Naive thymus-derived CD8-positive, alpha-beta T cell (primary cell): ENCODE data around the gene NEDD4. TPM values are rescaled to one million over a fixed set of nuclear protein-coding genes. Genes with fewer than 3 reads are reported as not detected.
"Not testable (repeated sequence)": the region's sequence is repeated elsewhere in the genome, so short reads cannot be mapped to it uniquely, and the experiment has no call there.

Source experiments
- ATAC-seq, 2 donors: fragments of 150-1000 bp; cut with Tn5 transposase in 1 of 2; sonication (Bioruptor Pico), chemical (Tn5 transposase) in 1 of 2; 1 replicate in 1 of 2; 2 replicates in 1 of 2; pipeline ENCODE4 v1.10.0; 2021; ENCODE audit warnings: mild to moderate bottlenecking in 2 of 2, moderate library complexity in 2 of 2
- POLR2A ChIA-PET: fragments of 350-600 bp; sonication (Branson Sonifier 250); formaldehyde crosslinking; loops from one replicate; lab custom pipeline; 2021; ENCODE audit warnings: antibody characterized with exemption; lab: Charles Lee
- DNase-seq, 10 donors: peaks; one replicate each; pipeline versions ENCODE4 v3.0.0 to v3.0.0-alpha.2; 2020 to 2022
- H3K27ac Mint-ChIP-seq, 10 donors: one replicate each; pipeline ENCODE4 v1.8.0; 2020 to 2022; ENCODE audit warnings: mild to moderate bottlenecking in 10 of 10, mixed read lengths in 10 of 10, moderate library complexity in 4 of 10, inconsistent platforms in 1 of 10
- H3K27me3 Mint-ChIP-seq, 5 donors: one replicate each; pipeline ENCODE4 v1.8.0; 2021 to 2022; ENCODE audit warnings: mixed read lengths in 5 of 5
- H3K36me3 Mint-ChIP-seq, 3 donors: one replicate each; pipeline ENCODE4 v1.8.0; 2020 to 2022; ENCODE audit warnings: mixed read lengths in 3 of 3, mild to moderate bottlenecking in 2 of 3, inconsistent platforms in 1 of 3
- H3K4me1 Mint-ChIP-seq, 4 donors: one replicate each; pipeline ENCODE4 v1.8.0; 2021 to 2022; ENCODE audit warnings: mixed read lengths in 4 of 4
- H3K4me3 Mint-ChIP-seq, 10 donors: one replicate each; pipeline ENCODE4 v1.8.0; 2020 to 2022; ENCODE audit warnings: mild to moderate bottlenecking in 10 of 10, mixed read lengths in 10 of 10, moderate library complexity in 6 of 10, inconsistent platforms in 1 of 10
- H3K9me3 Mint-ChIP-seq, 9 donors: one replicate each; pipeline ENCODE4 v1.8.0; 2020 to 2022; ENCODE audit warnings: mixed read lengths in 9 of 9, mild to moderate bottlenecking in 3 of 9, inconsistent platforms in 1 of 9, moderate library complexity in 1 of 9
- polyA plus RNA-seq, 3 donors: library from polyadenylated mRNA; unstranded; fragments of 300-500 nt; fragmentation: Illumina TruSeq; gene quantifications; one replicate each; pipeline ENCODE4 v1.2.3, GENCODE V29; 2021
- total RNA-seq, 8 experiments: library from RNA in 2 of 8; stranded (reverse) in 2 of 8; gene quantifications; one replicate each; pipeline ENCODE4 v1.2.3 and lab custom pipeline; 2021 to 2026

Gene NEDD4
- total and polyA plus RNA-seq, 5 experiments from 2014 or later: 2.3 to 4.6 (median 3.7) TPM

- no peak overlapping the region for H3K4me3 Mint-ChIP-seq
Measured at GRCh38 chr15:56031402-56031801, 38.0 kb upstream of the NEDD4 start.

GRCh38 chr15:56028430-56028829 is 35.0 kb upstream of the NEDD4 start:
- POLR2A ChIA-PET: no interaction called here
- peaks cover 0 to 6% (median 0%) of the 10 kb centered on the region in 5 donors for H3K27me3 Mint-ChIP-seq
- no peak overlapping the region for H3K27ac Mint-ChIP-seq
- no peak overlapping the region for H3K4me3 Mint-ChIP-seq
- peaks cover 0 to 9% (median 3%) of the 10 kb centered on the region in 9 donors for H3K9me3 Mint-ChIP-seq
- peaks cover 0 to 6% (median 0%) of the 10 kb centered on the region in 3 donors for H3K36me3 Mint-ChIP-seq
- no peak for DNase-seq
- H3K4me1 Mint-ChIP-seq: no peaks in the 10 kb centered on the region
- no peak for ATAC-seq

More at GRCh38 chr15:56031402-56031801, 38.0 kb upstream of the NEDD4 start:
- POLR2A ChIA-PET: interaction anchor here (0.9 kb wide), 1 partner anchor 22 kb away, joined by 4 read pairs; no protein-coding TSS in a partner anchor
- Mint-ChIP-seq H3K4me1 (peaks cover 0 to 5% (median 0%) of the 10 kb centered on the region in 4 donors), H3K9me3 (peaks cover 0 to 2% (median 0%) of the 10 kb centered on the region in 9 donors), H3K36me3 (peaks cover 0 to 6% (median 0%) of the 10 kb centered on the region in 3 donors), H3K27ac (no peak overlapping the region), H3K27me3 (peaks cover 0 to 6% (median 0%) of the 10 kb centered on the region in 5 donors)
- ATAC-seq (no peak), DNase-seq (no peak)

GRCh38 chr15:56023160-56023559 is 29.7 kb upstream of the NEDD4 start:
- H3K27ac Mint-ChIP-seq, H3K36me3 Mint-ChIP-seq, H3K9me3 Mint-ChIP-seq, ATAC-seq, POLR2A ChIA-PET, H3K4me3 Mint-ChIP-seq, H3K27me3 Mint-ChIP-seq, DNase-seq, H3K4me1 Mint-ChIP-seq: not testable (repeated sequence)

- Mint-ChIP-seq H3K27me3 (peaks cover 0 to 6% (median 0%) of the 10 kb centered on the region in 5 donors), H3K4me1 (no peaks in the 10 kb centered on the region), H3K4me3 (no peak overlapping the region), H3K36me3 (peaks cover 0 to 3% (median 0%) of the 10 kb centered on the region in 3 donors), H3K27ac (no peak overlapping the region), H3K9me3 (peaks cover 0 to 12% (median 5%) of the 10 kb centered on the region in 9 donors)
- no peak for ATAC-seq
- DNase-seq: no peak
- POLR2A ChIA-PET: no interaction called here
Measured at GRCh38 chr15:56019819-56020486, 26.5 kb upstream of the NEDD4 start.

GRCh38 chr15:56019060-56019793 is 25.8 kb upstream of the NEDD4 start:
- H3K36me3 Mint-ChIP-seq: peaks cover 0 to 6% (median 0%) of the 10 kb centered on the region in 3 donors
- POLR2A ChIA-PET: no interaction called here
- no peak overlapping the region for H3K27ac Mint-ChIP-seq
- no peak for DNase-seq
- H3K4me1 Mint-ChIP-seq: no peaks in the 10 kb centered on the region
- no peak for ATAC-seq
- no peak overlapping the region for H3K4me3 Mint-ChIP-seq
- H3K27me3 Mint-ChIP-seq: peaks cover 0 to 6% (median 0%) of the 10 kb centered on the region in 5 donors
- H3K9me3 Mint-ChIP-seq: peaks cover 0 to 14% (median 5%) of the 10 kb centered on the region in 9 donors

GRCh38 chr15:56017920-56018319 is 24.5 kb upstream of the NEDD4 start:
- DNase-seq (no peak), ATAC-seq (no peak)
- H3K4me1 Mint-ChIP-seq: no peaks in the 10 kb centered on the region
- H3K9me3 Mint-ChIP-seq: peaks cover 0 to 25% (median 9%) of the 10 kb centered on the region in 9 donors
- H3K27ac Mint-ChIP-seq: no peak overlapping the region
- H3K27me3 Mint-ChIP-seq: peaks cover 0 to 7% (median 0%) of the 10 kb centered on the region in 5 donors
- peaks cover 0 to 7% (median 3%) of the 10 kb centered on the region in 3 donors for H3K36me3 Mint-ChIP-seq
- POLR2A ChIA-PET: interaction anchor here (0.6 to 0.7 kb wide), 2 partner anchors 32 to 164 kb away, joined by 3 to 6 read pairs; no protein-coding TSS in a partner anchor
- no peak overlapping the region for H3K4me3 Mint-ChIP-seq

- Mint-ChIP-seq H3K27me3 (peaks cover 0 to 9% (median 0%) of the 10 kb centered on the region in 5 donors), H3K9me3 (peaks cover 0 to 25% (median 9%) of the 10 kb centered on the region in 9 donors), H3K27ac (no peak overlapping the region), H3K4me3 (no peak overlapping the region), H3K36me3 (peaks cover 0 to 7% (median 6%) of the 10 kb centered on the region in 3 donors), H3K4me1 (no peaks in the 10 kb centered on the region)
- DNase-seq: no peak
- ATAC-seq: no peak
- POLR2A ChIA-PET: no interaction called here
Measured at GRCh38 chr15:56017511-56017910, 24.1 kb upstream of the NEDD4 start.

GRCh38 chr15:56016281-56016680 is 22.9 kb upstream of the NEDD4 start:
- POLR2A ChIA-PET: no interaction called here
- no peaks in the 10 kb centered on the region for H3K4me1 Mint-ChIP-seq
- H3K27ac Mint-ChIP-seq: no peak overlapping the region

GRCh38 chr15:56014677-56015076 is 21.3 kb upstream of the NEDD4 start:
- Mint-ChIP-seq H3K27me3 (peaks cover 0 to 11% (median 3%) of the 10 kb centered on the region in 5 donors), H3K36me3 (peaks cover 0 to 7% (median 6%) of the 10 kb centered on the region in 3 donors), H3K9me3 (peaks cover 0 to 25% (median 9%) of the 10 kb centered on the region in 9 donors), H3K4me1 (no peaks in the 10 kb centered on the region), H3K4me3 (no peak overlapping the region), H3K27ac (no peak overlapping the region)
- ATAC-seq: no peak
- POLR2A ChIA-PET: no interaction called here
- no peak for DNase-seq

More at GRCh38 chr15:56016281-56016680, 22.9 kb upstream of the NEDD4 start:
- Mint-ChIP-seq H3K9me3 (peaks cover 0 to 25% (median 9%) of the 10 kb centered on the region in 9 donors), H3K4me3 (no peak overlapping the region), H3K36me3 (peaks cover 0 to 7% (median 6%) of the 10 kb centered on the region in 3 donors), H3K27me3 (peaks cover 0 to 10% (median 0%) of the 10 kb centered on the region in 5 donors)
- no peak for DNase-seq
- ATAC-seq: no peak

GRCh38 chr15:56007053-56007452 is 13.6 kb upstream of the NEDD4 start:
- peak overlapping the region in 9 of 10 donors; percentile 6 to 72 (median 61) for H3K4me3 Mint-ChIP-seq
- H3K36me3 Mint-ChIP-seq, H3K4me1 Mint-ChIP-seq, H3K9me3 Mint-ChIP-seq, POLR2A ChIA-PET: not testable (repeated sequence)
- peak overlapping the region in 1 of 10 donors; percentile 60 for H3K27ac Mint-ChIP-seq
- ATAC-seq (peak; percentile 66 to 78), DNase-seq (peak in 6 of 10 donors; percentile 1 to 18 (median 11))
- peaks cover 7 to 19% (median 10%) of the 10 kb centered on the region in 5 donors for H3K27me3 Mint-ChIP-seq

GRCh38 chr15:56006371-56006770 is 13.0 kb upstream of the NEDD4 start:
- Mint-ChIP-seq H3K4me3 (peak overlapping the region in 4 of 10 donors; percentile 3 to 62 (median 36)), H3K27me3 (peaks cover 5 to 18% (median 10%) of the 10 kb centered on the region in 5 donors)
- H3K4me1 Mint-ChIP-seq, H3K27ac Mint-ChIP-seq, POLR2A ChIA-PET, DNase-seq, H3K36me3 Mint-ChIP-seq, H3K9me3 Mint-ChIP-seq, ATAC-seq: not testable (repeated sequence)

GRCh38 chr15:56004281-56004680 is 10.9 kb upstream of the NEDD4 start:
- not testable (repeated sequence) for ATAC-seq, H3K9me3 Mint-ChIP-seq

More at GRCh38 chr15:56004281-56004680, 10.9 kb upstream of the NEDD4 start:
- DNase-seq, H3K36me3 Mint-ChIP-seq, H3K4me3 Mint-ChIP-seq, POLR2A ChIA-PET, H3K4me1 Mint-ChIP-seq, H3K27ac Mint-ChIP-seq: not testable (repeated sequence)
- peaks cover 2 to 13% (median 9%) of the 10 kb centered on the region in 5 donors for H3K27me3 Mint-ChIP-seq
